ENCODE results near the gene MTUS2. TPM values are rescaled to one million over a fixed set of nuclear protein-coding genes. Genes with fewer than 3 reads are reported as not detected.
"Not testable (repeated sequence)": the region's sequence is repeated elsewhere in the genome, so short reads cannot be mapped to it uniquely, and the experiment has no call there.

MTUS2 gene
- total RNA-seq, 1 donor from 2014 or later: 0.90 TPM

DNA sequence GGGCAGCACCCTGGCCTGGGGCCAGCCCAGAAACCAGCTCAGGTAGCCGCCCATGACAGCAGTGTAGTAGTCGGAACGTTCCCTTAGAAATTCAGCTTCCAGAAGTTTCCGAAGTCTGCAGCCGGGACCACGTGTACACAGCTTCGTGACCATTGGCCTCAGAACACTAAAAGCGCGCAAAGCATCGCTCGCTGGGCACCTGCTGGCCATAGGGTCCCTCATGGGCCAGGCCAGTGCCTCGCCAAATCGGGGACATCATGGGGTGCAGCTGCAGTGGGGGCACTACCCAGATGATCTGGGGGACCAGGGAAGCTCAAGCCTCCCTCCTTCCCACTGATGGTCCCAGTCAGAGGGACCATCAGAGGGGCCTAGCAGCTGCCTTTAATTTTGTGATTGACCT, 384.5 kb downstream of the MTUS2 start:
- DNase-seq (ENCODE audit: low spot score): no peak
- no peak for TF ChIP-seq CTCF (IDR thresholded peaks at IDR 0.05; ENCODE audit: unreplicated experiment)
- Mint-ChIP-seq H3K27me3 (ENCODE audit: unreplicated experiment) (peaks cover 1% of the 10 kb centered on the region), H3K4me1 (ENCODE audit: unreplicated experiment) (no peaks in the 10 kb centered on the region), H3K4me3 (ENCODE audit: unreplicated experiment) (no peak overlapping the region), H3K27ac (ENCODE audit: unreplicated experiment) (no peak overlapping the region), H3K36me3 (ENCODE audit: low read depth, unreplicated experiment) (no peaks in the 10 kb centered on the region), H3K9me3 (ENCODE audit: unreplicated experiment) (no peaks in the 10 kb centered on the region)

DNA sequence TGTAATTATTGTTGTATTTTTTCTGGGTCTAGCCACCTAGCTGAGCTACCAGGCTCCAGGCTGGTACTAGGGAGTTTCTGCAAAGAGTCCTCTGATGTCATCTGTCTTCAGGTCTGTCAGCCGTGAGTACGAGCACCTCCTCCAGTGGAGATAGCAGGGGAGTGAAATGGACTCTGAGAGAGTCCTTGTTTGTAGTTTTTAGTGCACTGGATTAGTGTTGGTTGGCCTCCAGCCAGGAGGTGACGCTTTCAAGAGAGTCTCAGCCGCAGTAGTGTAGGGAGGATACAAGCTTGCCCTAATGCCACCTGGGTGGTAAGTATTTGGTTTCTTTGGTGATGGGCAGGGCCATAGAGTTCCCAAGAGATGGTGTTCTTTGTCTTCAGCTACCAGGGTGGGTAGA, 390.5 kb downstream of the MTUS2 start:
- Mint-ChIP-seq H3K4me1 (ENCODE audit: unreplicated experiment) (peaks cover 3% of the 10 kb centered on the region), H3K36me3 (ENCODE audit: low read depth, unreplicated experiment) (no peaks in the 10 kb centered on the region), H3K27ac (ENCODE audit: unreplicated experiment) (no peak overlapping the region), H3K27me3 (ENCODE audit: unreplicated experiment) (no peaks in the 10 kb centered on the region), H3K4me3 (ENCODE audit: unreplicated experiment) (no peak overlapping the region), H3K9me3 (ENCODE audit: unreplicated experiment) (no peaks in the 10 kb centered on the region)
- DNase-seq (ENCODE audit: low spot score): no peak
- TF ChIP-seq CTCF (IDR thresholded peaks at IDR 0.05; ENCODE audit: unreplicated experiment): no peak

GRCh38 chr13:29211162-29211561, 391.0 kb downstream of the MTUS2 start:
- H3K27me3 Mint-ChIP-seq (ENCODE audit: unreplicated experiment); H3K27ac Mint-ChIP-seq (ENCODE audit: unreplicated experiment); H3K36me3 Mint-ChIP-seq (ENCODE audit: low read depth, unreplicated experiment); H3K4me3 Mint-ChIP-seq (ENCODE audit: unreplicated experiment); H3K9me3 Mint-ChIP-seq (ENCODE audit: unreplicated experiment); H3K4me1 Mint-ChIP-seq (ENCODE audit: unreplicated experiment); DNase-seq (ENCODE audit: low spot score): not testable (repeated sequence)

DNA sequence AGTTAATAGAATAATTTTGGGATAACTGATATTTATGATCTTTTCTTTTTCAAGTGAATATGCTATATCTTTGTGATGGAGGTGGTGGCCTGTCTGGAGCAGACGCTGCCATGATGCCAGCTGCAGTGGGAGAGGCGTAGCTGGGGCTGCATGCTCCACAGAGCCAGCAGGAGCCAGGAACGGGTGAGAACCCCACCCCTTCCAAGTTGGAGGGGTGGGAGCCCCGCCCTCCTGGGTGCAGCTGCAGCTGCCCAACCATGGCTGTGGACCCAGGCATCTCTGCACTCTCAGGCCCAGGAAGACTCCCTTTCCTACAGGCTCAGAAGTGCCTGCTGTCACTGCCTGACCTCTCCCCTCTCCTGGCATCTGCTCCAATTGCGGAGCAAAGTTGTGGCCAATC, 402.3 kb downstream of the MTUS2 start:
- H3K4me3 Mint-ChIP-seq (ENCODE audit: unreplicated experiment): no peak overlapping the region
- no peak for TF ChIP-seq CTCF (IDR thresholded peaks at IDR 0.05; ENCODE audit: unreplicated experiment)
- H3K27me3 Mint-ChIP-seq (ENCODE audit: unreplicated experiment): peaks cover 2% of the 10 kb centered on the region
- H3K27ac Mint-ChIP-seq (ENCODE audit: unreplicated experiment): no peak overlapping the region
- H3K36me3 Mint-ChIP-seq (ENCODE audit: low read depth, unreplicated experiment): peaks cover 9% of the 10 kb centered on the region
- DNase-seq (ENCODE audit: low spot score): no peak
- peaks cover 7% of the 10 kb centered on the region for H3K9me3 Mint-ChIP-seq (ENCODE audit: unreplicated experiment)
- no peaks in the 10 kb centered on the region for H3K4me1 Mint-ChIP-seq (ENCODE audit: unreplicated experiment)

DNA sequence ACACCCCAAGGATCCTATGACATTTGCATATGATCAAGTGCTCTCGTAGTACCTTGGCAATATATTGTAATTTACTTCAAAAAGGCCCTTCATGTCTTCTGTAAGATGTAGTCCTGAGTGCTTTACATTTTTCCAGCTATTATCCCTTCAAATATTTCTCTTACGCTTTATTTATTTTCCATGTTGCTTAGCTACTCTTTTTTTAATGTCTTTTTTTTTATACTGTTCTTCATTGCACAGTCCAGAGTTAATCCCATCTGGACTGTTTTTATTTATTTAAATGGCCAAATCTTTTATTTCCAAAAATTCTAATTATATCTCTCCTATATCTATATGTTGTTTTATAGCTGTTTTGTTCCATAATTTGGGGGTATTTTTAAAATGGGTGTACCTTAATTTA, 404.1 kb downstream of the MTUS2 start:
- peaks cover 2% of the 10 kb centered on the region for H3K27me3 Mint-ChIP-seq (ENCODE audit: unreplicated experiment)
- no peak for DNase-seq (ENCODE audit: low spot score)
- no peak for TF ChIP-seq CTCF (IDR thresholded peaks at IDR 0.05; ENCODE audit: unreplicated experiment)
- no peaks in the 10 kb centered on the region for H3K4me1 Mint-ChIP-seq (ENCODE audit: unreplicated experiment)
- no peak overlapping the region for H3K4me3 Mint-ChIP-seq (ENCODE audit: unreplicated experiment)
- H3K27ac Mint-ChIP-seq (ENCODE audit: unreplicated experiment): no peak overlapping the region
- H3K9me3 Mint-ChIP-seq (ENCODE audit: unreplicated experiment): peaks cover 7% of the 10 kb centered on the region
- H3K36me3 Mint-ChIP-seq (ENCODE audit: low read depth, unreplicated experiment): peaks cover 9% of the 10 kb centered on the region

DNA sequence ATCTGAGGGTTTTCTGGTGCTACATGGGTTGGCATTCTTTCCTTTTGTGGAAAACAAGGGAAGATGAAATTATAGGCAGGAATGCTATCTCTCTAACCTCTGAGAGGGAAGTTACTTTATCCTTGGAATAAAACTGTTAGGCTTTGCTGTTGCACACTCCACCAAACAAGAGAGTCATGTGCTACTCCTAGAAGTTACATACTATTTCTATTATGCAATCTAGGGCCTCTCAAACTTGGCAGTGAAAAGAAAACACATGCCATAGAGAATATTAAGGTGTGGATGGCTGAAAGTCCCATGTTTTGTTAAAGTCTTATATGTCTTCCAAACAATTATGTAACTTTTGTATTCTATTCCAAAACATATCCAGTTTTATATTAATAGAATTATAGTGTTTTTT, 407.4 kb downstream of the MTUS2 start:
- Mint-ChIP-seq H3K27me3 (ENCODE audit: unreplicated experiment) (peaks cover 2% of the 10 kb centered on the region), H3K27ac (ENCODE audit: unreplicated experiment) (no peak overlapping the region), H3K9me3 (ENCODE audit: unreplicated experiment) (peaks cover 7% of the 10 kb centered on the region), H3K4me3 (ENCODE audit: unreplicated experiment) (no peak overlapping the region), H3K4me1 (ENCODE audit: unreplicated experiment) (no peaks in the 10 kb centered on the region), H3K36me3 (ENCODE audit: low read depth, unreplicated experiment) (peaks cover 5% of the 10 kb centered on the region)
- no peak for TF ChIP-seq CTCF (IDR thresholded peaks at IDR 0.05; ENCODE audit: unreplicated experiment)
- no peak for DNase-seq (ENCODE audit: low spot score)
